ENCODE data around the gene KLF15. TPM values are rescaled to one million over a fixed set of nuclear protein-coding genes. Genes with fewer than 3 reads are reported as not detected.
A peak's percentile ranks its signal among the peaks of the same experiment; 100 is the strongest.

Gene KLF15
- total and polyA plus RNA-seq, 12 donors = 13.5 to 61.3 (median 29.2) TPM

GRCh38 chr3:126389794-126390146, 32.6 kb upstream of the KLF15 start:
- DNase-seq = no peak
- H3K27ac ChIP-seq = no peak overlapping the region
- intact Hi-C loops (cut with DNase I) = loop anchor here (1.0 to 10.0 kb wide), 14 partner anchors 33 to 257 kb away; partner anchors contain the start of gene KLF15 (in 3 of the 10)
- H3K36me3 ChIP-seq = no peaks in the 10 kb centered on the region
- no peak for TF ChIP-seq CTCF (IDR thresholded peaks at IDR 0.05)
- peak in 4 of 8 donors; percentile 5 to 33 (median 10) for ATAC-seq
- 70 to 72% methylated on average over 17 of the region's 17 CpGs for WGBS, 2 donors
- peaks cover 0 to 16% (median 5%) of the 10 kb centered on the region in 9 donors for H3K4me1 ChIP-seq
- no peaks in the 10 kb centered on the region for H3K9me3 ChIP-seq
- H3K27me3 ChIP-seq = peaks cover 0 to 28% (median 8%) of the 10 kb centered on the region in 7 donors
- peak overlapping the region in 2 of 10 donors; percentile 59 to 64 for H3K4me3 ChIP-seq

- peak overlapping the region; percentile 11 to 64 (median 49) for H3K4me3 ChIP-seq
- intact Hi-C loops (cut with DNase I) = loop anchor here in 9 of 10 donors (1.0 to 5.0 kb wide), 12 partner anchors 32 to 255 kb away; partner anchors contain the start of gene KLF15 (in 3 of the 9)
These were observed 32.0 kb upstream of the KLF15 start for GRCh38 chr3:126389112-126389793.

GRCh38 chr3:126381966-126382365, 24.8 kb upstream of the KLF15 start:
- intact Hi-C loops (cut with DNase I) = no loop called here
- no peak overlapping the region for H3K4me3 ChIP-seq
- DNase-seq (no peak), ATAC-seq (no peak)
- H3K27me3 ChIP-seq = peaks cover 0 to 12% (median 0%) of the 10 kb centered on the region in 7 donors
- no peak for TF ChIP-seq CTCF (IDR thresholded peaks at IDR 0.05)
- no peak overlapping the region for H3K27ac ChIP-seq
- H3K36me3 ChIP-seq = no peaks in the 10 kb centered on the region
- H3K9me3 ChIP-seq = peaks cover 0 to 4% (median 0%) of the 10 kb centered on the region in 11 donors
- WGBS, 2 donors = 15 to 32% methylated on average over 2 of the region's 2 CpGs
- no peaks in the 10 kb centered on the region for H3K4me1 ChIP-seq

More at GRCh38 chr3:126389112-126389793, 32.0 kb upstream of the KLF15 start:
- Histone ChIP-seq H3K27me3 (peaks cover 0 to 23% (median 4%) of the 10 kb centered on the region in 7 donors), H3K27ac (peak overlapping the region; percentile 28 to 87 (median 79)), H3K4me1 (peaks cover 0 to 11% (median 5%) of the 10 kb centered on the region in 9 donors), H3K9me3 (no peaks in the 10 kb centered on the region), H3K36me3 (no peaks in the 10 kb centered on the region)
- DNase-seq (peak; percentile 85 to 90), ATAC-seq (peak; percentile 94 to 98 (median 96))
- 1 to 4% methylated on average over 51 to 58 of the region's 58 CpGs for WGBS, 2 donors
- peak; percentile 89 to 100 (median 97) for TF ChIP-seq CTCF (IDR thresholded peaks at IDR 0.05)

GRCh38 chr3:126380011-126380768, 23.0 kb upstream of the KLF15 start:
- no peaks in the 10 kb centered on the region for H3K36me3 ChIP-seq
- no peak overlapping the region for H3K4me3 ChIP-seq
- 78% methylated on average over 17 of the region's 17 CpGs for WGBS, 2 donors
- intact Hi-C loops (cut with DNase I) = no loop called here
- peaks cover 0 to 12% (median 0%) of the 10 kb centered on the region in 7 donors for H3K27me3 ChIP-seq
- DNase-seq = no peak
- no peak overlapping the region for H3K27ac ChIP-seq
- H3K9me3 ChIP-seq = peaks cover 0 to 4% (median 0%) of the 10 kb centered on the region in 11 donors
- no peak for ATAC-seq
- TF ChIP-seq CTCF (IDR thresholded peaks at IDR 0.05) = no peak
- no peaks in the 10 kb centered on the region for H3K4me1 ChIP-seq

All from heart right ventricle (tissue), 16 donors.